Body of pancreas (tissue), 4 donors: ENCODE results near the gene MKKS. TPM values are rescaled to one million over a fixed set of nuclear protein-coding genes. Genes with fewer than 3 reads are reported as not detected.
"Not testable (repeated sequence)": the region's sequence is repeated elsewhere in the genome, so short reads cannot be mapped to it uniquely, and the experiment has no call there.

Source experiments
- ATAC-seq: fragments of 150-250 bp; one replicate; pipeline ENCODE4 v1.9.1; 2016
- DNase-seq, 4 donors: peaks; one replicate each; pipeline ENCODE4 v3.0.0-alpha.2; 2019
- H3K27ac ChIP-seq, 4 donors: fragments of 200-600 bp; sonication (generic); 1 replicate in 3 of 4; 2 replicates in 1 of 4; pipeline versions ENCODE4 v1.5.1 to v1.6.1; 2016 to 2019; ENCODE audit warnings: mild to moderate bottlenecking in 1 of 4, mixed read lengths in 1 of 4, moderate library complexity in 1 of 4
- H3K27me3 ChIP-seq, 2 donors: fragments of 200-600 bp; sonication (generic); one replicate each; pipeline ENCODE4 v1.6.0; 2016; ENCODE audit warnings: mild to moderate bottlenecking in 1 of 2
- H3K36me3 ChIP-seq, 2 donors: fragments of 200-600 bp; sonication (generic); replicated peaks in 1 of 2; 2 replicates each; pipeline ENCODE4 v1.5.1; 2016; ENCODE audit warnings: low read depth in 2 of 2; ENCODE audit not compliant: insufficient read depth in 1 of 2
- H3K4me1 ChIP-seq: fragments of 200-600 bp; sonication (generic); one replicate; pipeline ENCODE4 v1.6.0; 2016
- H3K4me3 ChIP-seq, 2 donors: fragments of 200-600 bp; sonication (generic); 1 replicate in 1 of 2; 2 replicates in 1 of 2; pipeline ENCODE4 v1.5.1; 2016 to 2019
- H3K9me3 ChIP-seq, 3 donors: fragments of 200-600 bp; sonication (generic); 1 replicate in 2 of 3; 2 replicates in 1 of 3; pipeline ENCODE4 v1.5.1; 2016
- POLR2A ChIP-seq, 3 donors: fragments of 450-650 bp; IDR thresholded peaks; one replicate each; pipeline ENCODE4 v1.6.1; 2016; ENCODE audit warnings: antibody characterized with exemption in 3 of 3, mild to moderate bottlenecking in 2 of 3
- WGBS, 2 donors: methylation state at CpG; one replicate each; pipeline ENCODE4 v1.1.5; 2017; 5-methylcytosine and 5-hydroxymethylcytosine counted together
- intact Hi-C: fragments of 100-400 bp; cut with DNase I; formaldehyde crosslinking; loops from one replicate; pipeline ENCODE4 v1.15.1; 2023
- total RNA-seq, 2 donors: library from RNA; depleted of rRNA; stranded (reverse); fragments of >200 nt; gene quantifications; one replicate each; pipeline ENCODE4 v1.1.0, GENCODE V29; 2016
- TF ChIP-seq, protein P1 (sequence below), 7 experiments: fragments of 450-650 bp in 4 of 7; fragments of 200-600 bp in 3 of 7; sonication (generic) in 3 of 7; IDR thresholded peaks; one replicate each; pipeline ENCODE4 v1.5.1; 2016 to 2019; ENCODE audit warnings: antibody characterized with exemption in 7 of 7

MKKS gene
- total RNA-seq, 2 donors from 2014 or later: 5.3 to 8.6 TPM

DNA sequence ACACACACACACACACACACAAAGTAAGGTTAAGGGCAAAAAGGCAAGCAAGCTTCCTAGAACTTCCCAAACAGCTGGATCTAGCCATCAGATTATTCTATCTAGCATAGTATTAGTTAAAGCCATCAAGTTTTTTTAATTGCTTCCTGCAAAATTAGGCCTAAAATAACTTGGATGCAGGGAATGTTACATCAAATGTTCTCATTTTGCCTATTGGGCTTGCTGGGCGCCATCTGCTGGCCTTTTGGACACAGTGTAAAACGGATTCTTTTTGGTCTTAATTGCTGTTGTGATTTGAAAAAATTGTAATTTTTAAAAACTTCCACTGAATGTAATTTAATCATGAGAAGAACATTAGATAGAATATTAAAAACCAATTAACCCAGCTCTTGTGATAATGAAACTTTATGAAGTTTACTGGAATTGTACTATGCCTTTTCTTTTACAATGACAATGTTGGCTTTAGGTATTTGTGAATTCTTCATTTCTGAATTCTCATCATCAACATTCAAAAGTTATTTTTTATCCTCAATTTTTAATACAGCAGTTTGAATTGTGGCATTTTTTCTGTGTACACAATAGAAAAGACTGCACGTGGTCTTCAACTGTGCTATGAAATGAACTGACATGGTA is 6.8 kb downstream of the MKKS start:
- ATAC-seq (peak; percentile 60), DNase-seq (peak; percentile 56 to 71 (median 64))
- no peaks in the 10 kb centered on the region for H3K9me3 ChIP-seq
- TF ChIP-seq, protein P1, sequence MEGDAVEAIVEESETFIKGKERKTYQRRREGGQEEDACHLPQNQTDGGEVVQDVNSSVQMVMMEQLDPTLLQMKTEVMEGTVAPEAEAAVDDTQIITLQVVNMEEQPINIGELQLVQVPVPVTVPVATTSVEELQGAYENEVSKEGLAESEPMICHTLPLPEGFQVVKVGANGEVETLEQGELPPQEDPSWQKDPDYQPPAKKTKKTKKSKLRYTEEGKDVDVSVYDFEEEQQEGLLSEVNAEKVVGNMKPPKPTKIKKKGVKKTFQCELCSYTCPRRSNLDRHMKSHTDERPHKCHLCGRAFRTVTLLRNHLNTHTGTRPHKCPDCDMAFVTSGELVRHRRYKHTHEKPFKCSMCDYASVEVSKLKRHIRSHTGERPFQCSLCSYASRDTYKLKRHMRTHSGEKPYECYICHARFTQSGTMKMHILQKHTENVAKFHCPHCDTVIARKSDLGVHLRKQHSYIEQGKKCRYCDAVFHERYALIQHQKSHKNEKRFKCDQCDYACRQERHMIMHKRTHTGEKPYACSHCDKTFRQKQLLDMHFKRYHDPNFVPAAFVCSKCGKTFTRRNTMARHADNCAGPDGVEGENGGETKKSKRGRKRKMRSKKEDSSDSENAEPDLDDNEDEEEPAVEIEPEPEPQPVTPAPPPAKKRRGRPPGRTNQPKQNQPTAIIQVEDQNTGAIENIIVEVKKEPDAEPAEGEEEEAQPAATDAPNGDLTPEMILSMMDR (IDR thresholded peaks at IDR 0.05): peak; percentile 46 to 82 (median 74)
- TF ChIP-seq POLR2A (IDR thresholded peaks at IDR 0.05): no peak
- intact Hi-C loops: loop anchor here (5.0 kb wide), 1 partner anchor 445 kb away; no protein-coding TSS in a partner anchor
- H3K36me3 ChIP-seq: no peaks in the 10 kb centered on the region
- H3K4me1 ChIP-seq: peaks cover 33% of the 10 kb centered on the region
- WGBS, 2 donors: 10 to 11% methylated on average over 3 of the region's 3 CpGs
- no peaks in the 10 kb centered on the region for H3K27me3 ChIP-seq
- H3K27ac ChIP-seq: no peak overlapping the region
- no peak overlapping the region for H3K4me3 ChIP-seq

DNA sequence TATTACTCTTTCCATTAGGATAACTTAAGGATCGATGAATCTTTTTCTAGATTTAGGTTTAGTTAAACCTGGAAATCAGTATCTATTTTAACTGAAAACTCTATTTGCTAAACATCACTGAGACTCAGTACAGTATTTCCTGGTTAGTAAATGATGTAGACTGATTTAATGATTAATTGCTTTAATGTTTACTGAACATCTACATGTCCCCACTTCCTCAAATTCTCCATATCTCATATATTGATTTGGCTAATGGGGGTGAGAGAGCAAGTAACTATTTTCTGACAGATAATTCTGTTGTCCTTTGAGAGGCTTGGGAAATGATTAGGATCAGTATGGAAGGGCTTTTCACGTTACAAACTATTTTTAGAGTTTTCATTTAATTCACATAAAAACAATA is 10.3 kb downstream of the MKKS start:
- peak; percentile 35 for ATAC-seq
- Histone ChIP-seq H3K36me3 (no peaks in the 10 kb centered on the region), H3K27ac (peak overlapping the region in 2 of 4 donors; percentile 43 to 53), H3K4me3 (no peak overlapping the region), H3K9me3 (no peaks in the 10 kb centered on the region), H3K4me1 (peaks cover 29% of the 10 kb centered on the region), H3K27me3 (no peaks in the 10 kb centered on the region)
- DNase-seq: no peak
- WGBS, 2 donors: 28 to 31% methylated on average over 2 of the region's 2 CpGs
- TF ChIP-seq POLR2A (IDR thresholded peaks at IDR 0.05): no peak
- TF ChIP-seq, protein P1 (IDR thresholded peaks at IDR 0.05): no peak
- intact Hi-C loops: no loop called here

DNA sequence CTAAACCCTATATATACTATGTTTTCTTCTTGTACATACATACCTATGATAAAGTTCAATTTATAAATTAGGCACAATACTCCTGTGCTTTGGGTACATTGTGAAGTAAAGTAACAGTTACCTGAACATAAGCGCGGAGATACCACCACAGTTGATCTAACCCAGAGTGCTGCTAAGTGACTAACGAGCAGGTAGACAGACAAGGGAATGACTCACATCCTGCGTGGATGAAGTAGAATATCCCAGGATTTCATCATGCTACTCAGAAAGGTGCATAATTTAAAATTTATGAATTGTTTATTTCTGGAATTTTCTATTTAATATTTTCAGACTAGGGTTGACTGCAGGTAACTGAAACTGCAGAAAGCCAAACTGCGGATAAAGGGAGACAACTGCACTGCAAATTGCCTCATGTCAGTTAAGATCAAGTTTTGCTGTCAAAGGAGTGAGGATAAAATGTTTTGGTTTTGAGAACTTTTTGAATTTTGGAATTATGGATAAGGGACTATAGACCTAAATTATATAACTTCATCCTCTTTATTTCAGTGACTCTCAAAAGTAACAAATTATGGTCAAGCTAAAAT is 14.4 kb downstream of the MKKS start:
- no peak overlapping the region for H3K4me3 ChIP-seq
- intact Hi-C loops: no loop called here
- 86 to 88% methylated on average over 5 of the region's 5 CpGs for WGBS, 2 donors
- H3K27me3 ChIP-seq: no peaks in the 10 kb centered on the region
- no peaks in the 10 kb centered on the region for H3K36me3 ChIP-seq
- ATAC-seq: no peak
- no peak overlapping the region for H3K27ac ChIP-seq
- peaks cover 19% of the 10 kb centered on the region for H3K4me1 ChIP-seq
- no peak for DNase-seq
- TF ChIP-seq, protein P1 (IDR thresholded peaks at IDR 0.05): no peak
- no peak for TF ChIP-seq POLR2A (IDR thresholded peaks at IDR 0.05)
- H3K9me3 ChIP-seq: no peaks in the 10 kb centered on the region

DNA sequence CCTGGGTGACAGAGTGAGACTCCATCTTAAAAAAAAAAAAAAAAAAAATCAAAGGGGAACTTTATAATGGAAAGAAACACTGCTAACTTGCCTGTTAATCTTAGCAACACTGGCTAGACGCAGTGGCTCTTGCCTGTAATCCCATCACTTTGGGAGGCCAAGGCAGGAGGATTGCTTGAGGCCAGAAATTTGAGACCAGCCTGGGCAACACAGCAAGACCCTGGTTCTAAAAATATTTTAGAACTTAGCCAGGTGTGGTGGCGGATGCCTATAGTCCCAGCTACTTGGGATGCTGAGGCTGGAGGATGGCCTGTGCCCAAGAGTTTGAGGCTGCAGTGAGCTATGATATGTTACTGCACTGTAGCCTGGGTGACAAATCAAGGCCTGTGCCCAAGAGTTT is 16.8 kb downstream of the MKKS start:
- H3K9me3 ChIP-seq, H3K27me3 ChIP-seq, ATAC-seq, H3K4me3 ChIP-seq, H3K27ac ChIP-seq, DNase-seq, intact Hi-C loops, H3K4me1 ChIP-seq, H3K36me3 ChIP-seq: not testable (repeated sequence)
- WGBS, 2 donors: 88 to 100% methylated on average over 2 of the region's 2 CpGs

DNA sequence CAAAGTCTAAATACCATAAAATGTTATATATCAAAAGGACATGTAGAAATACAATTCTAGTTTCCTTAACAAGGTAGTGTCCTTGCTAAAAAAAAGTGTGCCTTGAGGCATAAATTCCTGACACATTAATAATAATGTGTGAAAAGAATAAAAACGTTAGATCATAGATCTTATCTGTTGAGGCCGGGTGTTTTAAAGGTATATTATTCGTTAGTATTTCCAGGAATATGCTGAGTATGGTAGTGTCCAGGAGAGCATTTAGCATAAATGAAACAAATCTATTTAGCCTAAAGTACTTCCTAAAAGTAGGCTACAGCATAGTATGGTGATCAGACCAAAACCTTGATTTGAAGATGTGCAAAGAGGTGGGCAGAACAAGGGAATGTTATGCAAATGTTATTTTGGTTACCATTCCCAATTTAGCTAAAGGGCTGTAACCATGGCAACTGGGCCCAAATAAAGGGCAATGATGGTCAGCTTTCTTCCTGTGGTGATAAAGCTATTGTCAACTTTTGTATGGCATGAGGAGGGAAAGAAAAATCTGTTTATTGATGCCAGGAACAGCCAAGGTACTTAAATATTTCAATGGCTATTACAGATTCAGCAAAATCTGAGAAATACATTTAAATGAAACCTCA is 18.9 kb downstream of the MKKS start:
- no peaks in the 10 kb centered on the region for H3K9me3 ChIP-seq
- no peak overlapping the region for H3K27ac ChIP-seq
- intact Hi-C loops: no loop called here
- DNase-seq: no peak
- H3K4me1 ChIP-seq: no peaks in the 10 kb centered on the region
- whole genome bisulfite sequencing, 2 donors: 40 to 52% methylated on average over 3 of the region's 3 CpGs
- ATAC-seq: no peak
- TF ChIP-seq, protein P1 (IDR thresholded peaks at IDR 0.05): no peak
- TF ChIP-seq POLR2A (IDR thresholded peaks at IDR 0.05): no peak
- no peak overlapping the region for H3K4me3 ChIP-seq
- peaks cover 0 to 2% of the 10 kb centered on the region in 2 donors for H3K36me3 ChIP-seq
- H3K27me3 ChIP-seq: no peaks in the 10 kb centered on the region
